ENCODE data around the gene BMPR1A.

DNA sequence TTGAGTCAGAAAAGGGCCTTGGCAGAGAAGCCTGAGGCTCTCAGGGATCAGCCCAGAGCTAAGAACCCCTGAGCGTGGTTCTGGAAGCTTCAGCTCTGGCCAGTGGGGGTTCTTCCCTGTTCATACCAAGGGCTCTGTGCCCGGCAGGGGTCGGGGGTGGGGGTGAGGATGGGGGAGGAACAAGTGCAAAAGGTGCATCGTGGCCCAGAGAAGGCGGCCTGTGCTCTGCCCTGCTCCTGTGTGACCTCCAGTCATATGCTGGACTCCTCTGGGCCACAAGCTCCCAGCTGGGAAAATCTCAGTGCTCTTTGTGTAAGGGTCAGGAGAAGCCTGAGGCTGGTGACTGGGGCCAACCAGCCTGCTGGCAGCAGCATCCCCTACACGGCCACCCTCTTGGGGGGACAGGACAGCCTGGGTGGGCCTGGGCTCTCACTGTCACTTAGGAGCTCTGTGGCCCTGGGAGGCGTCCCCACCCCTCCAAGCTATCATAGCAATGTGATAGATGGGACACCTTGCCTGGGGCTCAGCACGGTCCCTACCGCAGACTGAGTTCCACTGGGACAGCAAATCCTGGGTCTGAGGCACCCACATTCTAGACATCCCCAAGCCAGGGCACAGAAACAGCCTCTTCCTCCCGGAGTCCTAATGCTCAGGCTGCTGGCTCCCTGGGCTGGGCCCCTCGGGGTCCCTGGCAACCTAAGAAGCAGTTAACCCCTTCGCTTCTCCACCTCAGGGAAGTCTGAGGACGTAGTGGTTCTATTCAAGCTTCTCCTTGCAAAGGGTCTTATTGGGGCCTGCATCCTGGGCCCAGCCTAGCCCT, 198.5 kb downstream of the BMPR1A start:
- TF ChIP-seq POLR2AphosphoS5 (IDR thresholded peaks at IDR 0.05; ENCODE audit: low read depth, low read length), result no peak
- TF ChIP-seq TAF1 (IDR thresholded peaks at IDR 0.05; ENCODE audit: borderline replicate concordance, insufficient read depth, low read length), result no peak
